HUDEP-2 (cell line): Measurements from ENCODE around the gene LAMA3.

Source experiments
- DNase-seq, 76 experiments: peaks; one replicate each; lab custom pipeline; 2025; ENCODE audit not compliant: unreplicated experiment in 76 of 76; lab: John Stamatoyannopoulos, UW

LAMA3 gene

DNA sequence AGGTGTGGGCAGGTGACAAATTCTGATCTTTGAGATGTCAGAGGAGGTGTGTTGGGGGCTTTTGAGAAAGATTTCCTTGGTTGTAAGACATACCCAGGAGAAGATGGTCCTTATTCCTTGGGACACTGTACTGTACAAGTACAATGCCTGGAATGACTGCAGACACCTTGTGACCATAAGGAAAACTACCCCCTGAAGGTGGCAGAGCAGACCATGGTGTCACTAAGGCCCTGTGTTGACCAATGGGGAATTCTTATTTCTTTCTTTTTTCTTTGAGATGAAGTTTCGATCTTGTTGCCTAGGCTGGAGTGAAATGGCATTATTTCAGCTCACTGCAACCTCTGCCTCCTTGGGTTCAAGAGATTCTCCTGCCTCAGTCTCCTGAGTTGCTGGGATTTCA is 22.1 kb upstream of the LAMA3 start:
- no peak for DNase-seq

DNA sequence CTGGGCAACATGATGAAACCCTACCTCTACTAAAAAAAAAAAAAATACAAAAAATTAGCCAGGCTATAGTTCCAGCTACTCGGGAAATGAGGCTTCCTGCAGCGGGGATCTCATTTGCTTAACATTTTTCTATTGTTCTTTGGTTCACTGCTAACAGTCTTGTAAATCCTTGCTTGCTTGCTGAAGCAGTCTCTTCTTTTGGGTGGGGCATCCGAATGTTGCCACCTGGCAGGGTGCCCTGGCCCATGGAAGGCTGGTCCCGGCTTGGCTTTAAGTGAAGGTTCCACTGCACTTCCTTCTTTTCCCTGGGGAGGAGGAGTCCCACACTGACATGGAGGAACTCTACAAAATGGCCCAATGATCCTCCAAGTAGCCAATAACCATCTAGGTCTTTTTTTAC is 20.5 kb upstream of the LAMA3 start:
- peak in 3 of 76 experiments; percentile 7 to 11 (median 9) for DNase-seq

DNA sequence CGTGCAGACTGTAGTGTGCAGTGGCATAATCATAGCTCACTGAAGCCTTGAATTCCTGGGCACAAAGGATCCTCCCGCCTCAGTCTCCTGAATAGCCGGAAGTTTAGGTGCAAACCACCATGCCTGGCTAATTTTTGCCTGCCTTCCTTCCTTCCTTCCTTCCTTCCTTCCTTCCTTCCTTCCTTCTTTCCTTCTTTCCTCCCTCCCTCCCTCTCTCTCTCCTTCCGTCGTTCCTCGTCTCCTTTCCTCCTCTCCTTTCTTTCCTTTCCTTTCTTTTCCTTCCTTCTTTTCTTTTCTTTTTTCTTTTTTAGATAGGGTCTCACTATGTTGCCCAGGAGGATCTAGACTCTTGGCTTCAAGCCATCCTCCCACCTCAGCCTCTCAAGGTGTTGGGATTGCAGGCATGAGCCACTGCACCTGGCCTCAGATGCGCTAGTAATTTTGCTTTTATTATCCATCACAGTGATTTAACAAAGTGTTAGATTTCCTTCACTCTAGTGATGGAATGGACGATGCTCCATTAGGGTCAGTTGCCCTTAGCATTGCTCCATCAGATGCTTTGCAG is 20.0 kb upstream of the LAMA3 start:
- DNase-seq, result no peak

DNA sequence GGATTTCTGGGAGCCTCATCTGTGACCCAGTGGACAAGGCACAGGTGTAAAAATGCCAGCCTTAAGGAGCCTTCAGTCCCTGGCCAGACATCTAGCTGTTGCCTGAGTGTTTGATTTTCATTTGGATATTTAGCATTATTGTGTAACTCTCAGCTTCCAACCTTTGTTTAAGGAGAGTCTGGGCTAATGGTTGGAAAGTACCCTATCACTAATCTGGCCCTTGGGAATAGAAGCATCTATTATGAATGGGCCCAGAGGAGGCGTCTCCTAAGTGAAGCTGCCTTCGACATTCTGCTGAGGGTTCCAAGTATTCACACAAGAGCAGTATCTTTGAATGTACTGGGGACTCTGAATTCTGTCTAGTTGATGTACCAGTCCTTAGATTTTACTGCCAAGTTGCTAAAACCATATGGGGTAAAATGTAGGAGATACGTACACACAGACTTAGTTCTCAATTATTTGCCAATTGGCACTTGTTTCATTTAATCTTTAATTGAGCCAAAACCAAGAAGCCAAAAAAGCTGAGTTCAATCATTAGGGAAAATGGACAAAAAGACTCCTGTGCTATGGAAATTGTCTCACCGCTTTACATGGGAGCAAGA is 19.3 kb upstream of the LAMA3 start:
- no peak for DNase-seq

DNA sequence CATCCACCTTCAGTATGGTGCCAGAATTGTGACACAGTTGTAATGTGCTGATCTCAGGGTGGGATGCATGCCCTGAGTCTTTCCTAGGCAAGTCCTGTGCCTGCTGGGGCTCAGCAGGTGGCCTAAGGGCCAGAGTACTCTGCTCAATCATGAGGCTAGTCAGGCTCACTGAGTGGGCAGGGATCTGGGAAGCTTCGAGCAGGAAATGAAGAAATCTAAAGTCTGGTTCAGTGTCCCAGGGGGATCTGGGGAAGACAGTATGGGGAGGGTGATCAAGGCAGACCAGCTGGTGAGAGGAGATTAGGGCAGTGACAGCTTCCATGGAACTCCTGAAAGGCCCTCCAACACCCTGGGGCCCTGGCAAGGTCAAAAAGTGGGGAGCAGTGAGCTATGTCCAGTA is 17.7 kb upstream of the LAMA3 start:
- DNase-seq, result no peak

DNA sequence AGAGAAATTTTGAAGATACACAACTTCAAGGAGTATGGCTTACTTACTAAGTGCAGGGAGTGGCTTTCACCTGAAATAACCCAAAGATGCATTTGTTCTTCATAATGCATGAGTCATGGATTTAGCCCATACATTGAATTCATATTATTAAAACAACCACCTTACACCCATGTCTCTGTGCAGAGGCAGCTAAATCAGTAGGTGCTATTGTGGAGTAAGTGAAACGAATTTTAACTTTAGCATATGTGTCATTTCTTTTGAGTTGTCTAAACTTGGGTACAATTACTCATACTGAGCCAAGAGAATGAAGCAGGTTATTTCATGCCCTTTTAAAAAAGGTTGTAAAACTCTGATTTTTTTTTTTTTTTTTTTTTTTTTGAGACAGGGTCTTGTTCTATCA is 15.5 kb upstream of the LAMA3 start:
- no peak for DNase-seq

DNA sequence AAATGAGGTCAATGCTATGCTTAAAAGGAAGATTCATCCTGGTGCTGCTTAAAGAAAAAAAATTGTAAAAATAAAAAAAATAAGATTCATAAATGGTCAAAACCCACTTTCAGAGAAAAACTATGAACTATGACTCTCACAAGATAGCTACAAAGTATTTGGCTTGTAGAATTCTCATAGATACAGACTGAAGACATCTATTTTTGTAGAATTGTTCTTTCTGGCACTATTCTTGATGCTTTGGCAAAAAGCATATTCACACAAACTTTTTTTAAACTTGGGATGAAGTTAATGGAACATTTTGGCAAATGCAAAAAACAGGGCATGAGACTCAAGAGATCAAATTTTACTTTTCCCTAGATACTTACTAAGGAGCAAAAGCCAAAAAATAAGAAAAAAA is 14.0 kb upstream of the LAMA3 start:
- DNase-seq, result no peak

DNA sequence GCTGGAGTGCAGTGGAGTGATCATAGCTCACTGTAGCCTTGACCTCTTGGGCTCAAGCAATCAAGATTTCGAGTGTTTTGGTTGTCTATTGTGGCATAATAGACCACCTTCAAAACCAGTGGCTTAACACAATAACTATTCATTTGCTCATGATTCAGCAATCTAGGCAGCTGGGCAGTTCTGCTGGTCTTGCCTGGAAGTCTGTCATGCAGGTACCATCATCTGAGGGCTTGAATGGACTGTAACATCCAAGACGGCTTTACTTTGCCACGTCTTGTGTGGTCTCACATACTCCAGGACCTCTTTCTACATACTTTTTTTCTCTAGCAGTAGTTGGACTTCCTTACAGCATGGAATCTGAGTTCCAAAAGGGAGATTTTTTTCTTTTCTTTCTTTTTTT is 13.4 kb upstream of the LAMA3 start:
- no peak for DNase-seq

DNA sequence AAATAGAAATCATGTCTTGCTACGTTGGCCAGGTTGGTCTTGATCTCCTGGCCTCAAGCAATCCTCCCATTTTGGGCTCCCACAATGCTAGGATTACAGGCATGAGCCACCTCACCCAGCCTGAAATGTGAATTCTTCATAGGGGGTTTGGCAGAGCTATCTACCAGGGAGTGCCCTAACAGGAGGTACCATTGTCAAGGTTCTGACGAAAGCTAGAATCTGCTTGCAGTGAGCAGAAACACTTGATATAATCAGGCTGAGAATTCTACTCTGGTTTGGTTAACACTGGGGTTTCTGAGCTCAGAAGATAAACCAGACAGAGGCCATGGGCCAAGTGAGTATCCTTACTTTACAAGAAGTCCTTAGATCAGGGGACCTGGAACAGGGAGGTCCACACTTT is 7.2 kb upstream of the LAMA3 start:
- DNase-seq, result no peak

DNA sequence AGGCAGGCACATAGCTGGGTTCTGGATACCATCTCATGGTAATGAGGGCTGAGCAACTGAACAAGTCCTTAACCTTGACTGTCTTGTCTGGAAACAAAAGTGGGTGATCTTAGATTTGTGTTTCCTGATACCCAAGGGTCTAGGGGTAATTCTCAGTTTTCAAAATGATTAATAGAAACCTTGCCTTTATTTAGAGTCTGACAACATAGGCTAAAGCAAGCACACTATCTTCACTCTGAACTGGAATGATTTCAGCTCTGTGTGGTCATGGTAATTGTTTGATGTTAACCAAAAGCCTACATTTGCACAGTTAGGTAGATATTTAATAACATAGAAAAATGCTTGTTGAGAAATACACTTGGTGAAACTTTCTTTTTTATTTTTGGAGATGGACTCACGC is 6.8 kb upstream of the LAMA3 start:
- DNase-seq, result no peak

DNA sequence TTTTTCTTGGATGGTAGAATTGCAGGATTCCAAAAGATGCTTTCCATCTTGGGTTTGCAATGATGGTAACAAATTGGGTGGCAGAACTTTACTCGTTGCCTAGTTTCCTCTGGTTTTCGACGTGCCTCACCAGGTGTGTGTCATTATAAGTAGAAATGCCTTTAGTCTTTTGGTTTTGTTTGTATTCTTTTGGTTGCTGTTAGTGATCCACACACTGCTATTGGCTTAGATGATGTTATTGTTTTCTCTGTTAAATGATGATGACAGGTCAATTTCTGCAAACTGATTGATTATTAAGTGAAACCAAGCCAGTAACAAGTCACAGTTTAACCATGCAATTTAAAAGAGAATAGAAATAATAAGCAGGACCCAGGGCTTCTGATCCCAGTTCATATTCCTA is 6.1 kb upstream of the LAMA3 start:
- no peak for DNase-seq

DNA sequence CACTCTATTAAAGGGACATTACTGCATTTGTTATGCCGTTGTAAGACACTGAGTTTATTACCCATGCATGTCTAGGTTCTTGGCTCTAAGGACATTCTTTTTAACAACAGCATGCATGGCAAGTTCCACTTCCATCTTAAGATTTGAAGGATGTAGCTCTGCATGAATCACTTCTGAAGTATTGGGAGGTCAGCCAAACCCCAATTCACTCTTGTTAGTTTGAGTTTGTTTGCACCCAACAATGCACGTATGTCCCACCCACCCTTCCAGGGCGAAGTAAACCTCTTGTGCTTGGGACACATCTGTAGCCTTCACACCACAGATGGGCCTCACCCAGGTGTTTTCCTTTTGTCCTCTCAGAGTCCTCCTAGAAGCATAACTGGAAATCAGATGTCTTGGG is 5.6 kb upstream of the LAMA3 start:
- no peak for DNase-seq

DNA sequence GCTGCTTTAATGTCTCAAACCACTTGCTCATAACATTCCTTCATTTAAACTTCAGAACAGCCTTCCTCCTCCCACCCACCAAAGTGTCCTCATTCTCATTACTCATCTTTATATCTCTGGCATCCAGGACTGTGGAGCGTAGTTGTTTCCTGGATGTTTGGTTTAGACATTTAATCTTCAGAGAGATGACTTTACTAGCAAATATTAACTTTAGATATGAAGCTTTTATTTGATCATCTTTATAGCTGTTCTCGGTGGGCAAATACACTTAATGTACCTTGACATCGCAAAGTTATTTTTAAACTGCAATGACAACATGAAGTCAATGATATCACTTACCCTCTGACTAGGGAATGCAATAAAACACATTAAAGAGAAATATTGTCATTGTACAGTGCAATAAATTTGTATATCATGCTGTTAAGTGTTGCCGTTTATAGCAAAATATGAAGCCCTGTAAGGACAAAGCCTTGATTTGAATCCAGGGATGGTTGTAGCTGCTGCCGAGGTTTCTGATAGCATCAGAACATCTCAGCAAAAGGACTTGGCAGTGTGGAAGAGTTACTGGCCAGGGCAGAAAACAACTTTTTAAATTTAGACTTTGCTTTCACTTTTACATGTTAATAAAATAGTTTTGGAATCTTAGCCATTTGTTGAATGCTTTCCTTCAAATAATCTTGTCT is 4.6 kb upstream of the LAMA3 start:
- no peak for DNase-seq

DNA sequence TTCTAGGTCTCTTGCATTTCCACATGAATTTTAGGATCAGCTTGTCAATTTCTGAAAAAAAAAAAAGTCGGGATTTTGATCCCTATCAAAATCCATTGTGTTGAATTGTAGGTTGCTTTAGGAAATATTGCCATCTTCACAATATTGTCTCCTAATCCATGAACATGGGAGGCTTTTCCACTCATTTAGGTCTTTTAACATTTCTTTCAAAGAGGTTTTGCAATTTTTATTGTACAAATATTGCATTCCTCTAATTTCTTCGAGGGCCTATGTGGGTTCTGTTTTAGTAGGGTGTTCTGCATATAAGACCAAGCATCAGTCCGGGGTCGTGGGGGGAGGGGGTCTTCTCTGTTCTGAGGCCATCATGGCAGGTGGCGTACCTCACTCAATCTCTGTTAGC is 725 bp upstream of the LAMA3 start:
- DNase-seq, result no peak

DNA sequence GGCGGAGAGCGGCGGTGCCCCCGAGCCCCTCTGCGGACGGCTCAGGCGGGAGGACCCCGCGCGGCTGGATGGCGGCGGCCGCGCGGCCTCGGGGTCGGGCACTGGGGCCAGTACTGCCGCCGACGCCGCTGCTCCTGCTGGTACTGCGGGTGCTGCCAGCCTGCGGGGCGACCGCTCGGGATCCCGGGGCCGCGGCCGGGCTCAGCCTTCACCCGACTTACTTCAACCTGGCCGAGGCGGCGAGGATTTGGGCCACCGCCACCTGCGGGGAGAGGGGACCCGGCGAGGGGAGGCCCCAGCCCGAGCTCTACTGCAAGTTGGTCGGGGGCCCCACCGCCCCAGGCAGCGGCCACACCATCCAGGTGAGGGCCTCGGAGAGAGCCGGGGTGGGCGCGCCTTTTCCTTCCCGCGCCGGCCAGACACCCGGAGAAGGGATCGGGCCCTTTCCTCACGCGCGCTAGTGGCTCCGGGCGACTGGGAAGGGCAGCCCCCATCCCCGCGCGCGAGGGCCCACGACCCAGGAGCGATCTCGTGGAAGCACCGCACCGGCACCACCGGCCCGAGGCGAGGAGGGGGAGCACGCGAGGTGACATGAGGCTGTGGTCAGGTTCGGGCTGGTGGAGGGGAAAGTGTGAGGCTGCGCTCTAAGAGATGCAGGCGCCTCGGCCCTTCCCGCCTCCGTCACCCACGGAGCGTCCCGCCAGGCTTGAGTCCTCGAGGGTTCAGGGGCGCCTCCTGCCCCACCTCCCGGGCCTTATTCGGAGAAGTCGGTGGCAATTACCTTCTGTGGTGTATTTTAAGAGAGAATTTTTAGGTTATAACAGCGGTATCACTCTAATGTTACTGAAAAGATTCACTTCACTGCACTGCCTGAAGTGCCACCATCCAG is 607 bp downstream of the LAMA3 start:
- no peak for DNase-seq

DNA sequence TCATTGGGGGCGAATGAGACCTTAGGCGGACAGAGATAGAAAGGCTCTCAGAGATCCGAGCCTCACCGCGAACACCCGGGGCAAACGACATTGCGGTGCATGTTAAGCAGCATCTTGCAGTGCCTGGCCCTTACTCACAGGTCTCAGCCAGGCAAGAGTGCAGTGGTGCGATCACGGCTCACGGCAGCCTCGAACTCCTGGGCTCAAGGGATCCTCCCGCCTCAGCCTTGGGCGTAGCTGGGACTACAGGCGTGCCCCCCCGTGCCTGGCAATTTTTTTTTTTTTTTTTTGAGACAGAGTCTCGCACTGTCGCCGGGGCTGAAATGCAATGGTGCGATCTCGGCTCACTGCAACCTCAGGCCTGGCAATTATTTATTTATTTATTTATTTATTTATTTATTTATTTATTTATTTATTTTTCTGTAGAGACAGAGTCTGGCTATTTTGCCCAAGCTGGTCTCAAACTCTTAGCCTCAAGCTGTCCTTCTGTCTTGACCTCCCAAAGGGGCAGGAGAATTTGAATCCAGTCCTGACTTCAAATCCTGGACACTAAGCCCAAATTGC is 1.3 kb downstream of the LAMA3 start:
- no peak for DNase-seq

DNA sequence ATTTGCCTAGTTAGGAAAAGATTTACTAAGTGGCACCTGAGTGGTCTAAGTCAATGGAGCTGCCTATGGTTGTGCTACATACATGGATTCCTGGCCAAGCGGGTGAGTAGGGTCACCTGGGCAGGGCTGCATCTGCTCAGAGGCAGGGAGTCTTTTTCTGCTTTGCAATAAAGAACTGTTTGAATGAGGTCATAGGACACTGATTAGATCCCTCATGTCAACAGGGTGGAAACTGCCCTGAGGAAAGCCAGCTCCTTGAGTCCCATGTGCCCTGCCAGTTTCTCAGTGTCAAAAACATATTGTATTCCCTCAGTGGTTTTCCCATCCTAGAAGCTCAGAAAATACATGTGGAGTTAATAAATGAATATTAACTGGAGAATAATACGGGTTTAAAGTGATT is 4.6 kb downstream of the LAMA3 start:
- no peak for DNase-seq

DNA sequence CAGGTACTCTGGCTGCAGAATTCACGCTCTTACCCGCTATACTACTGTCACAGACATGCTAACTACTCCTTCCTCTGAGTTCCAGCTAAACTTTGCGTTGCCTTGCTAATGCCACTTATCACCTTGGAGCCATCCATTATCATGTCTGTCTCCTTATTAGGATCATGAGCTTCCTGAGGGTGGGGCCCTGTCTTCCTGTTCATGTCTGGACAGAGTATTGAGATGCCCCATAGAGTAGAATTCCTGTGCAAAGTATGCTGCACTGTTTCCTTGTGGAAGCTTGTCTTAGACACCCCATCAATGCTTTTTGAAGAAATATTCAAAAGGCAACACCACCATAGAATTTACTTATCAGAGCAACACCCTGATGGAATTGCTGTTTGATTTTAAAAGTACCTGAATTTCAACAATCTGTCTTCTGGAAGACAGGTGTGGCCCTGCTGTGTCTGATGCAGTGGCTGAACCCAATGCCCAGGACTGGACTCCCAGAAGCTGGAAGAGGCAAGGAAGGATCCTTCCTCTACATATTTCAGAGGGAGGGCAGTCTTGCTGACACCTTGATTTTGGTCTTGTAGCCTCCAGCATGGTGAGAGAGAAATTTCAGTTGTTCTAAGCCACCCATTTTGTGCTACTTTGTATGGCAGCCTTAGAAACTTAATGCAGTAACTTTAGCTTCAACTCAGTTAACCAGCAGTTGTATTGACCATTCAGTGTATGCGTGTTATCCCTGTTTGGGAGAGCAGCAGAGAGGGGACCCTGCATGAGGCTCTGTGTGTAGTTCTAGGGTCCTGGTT is 5.6 kb downstream of the LAMA3 start:
- no peak for DNase-seq

DNA sequence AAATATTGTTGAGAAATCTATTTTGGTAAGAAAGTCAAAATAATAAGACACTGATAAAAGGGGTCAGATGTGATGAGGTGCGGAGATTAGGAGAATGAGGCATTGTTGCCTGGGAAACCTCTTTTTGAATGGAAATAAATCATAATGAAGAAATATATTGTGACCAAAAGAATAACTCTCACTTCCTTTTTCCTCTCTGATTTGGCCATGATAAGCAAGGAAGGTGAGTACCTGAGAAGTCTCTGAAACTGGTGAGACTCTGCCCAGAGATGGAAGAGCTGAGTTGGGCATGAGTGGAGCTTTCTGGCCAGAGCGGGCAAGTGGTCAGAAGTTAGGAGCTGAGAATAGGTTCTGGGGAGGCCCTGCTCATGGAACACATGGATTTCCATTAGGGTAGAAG is 11.8 kb downstream of the LAMA3 start:
- DNase-seq, result no peak

DNA sequence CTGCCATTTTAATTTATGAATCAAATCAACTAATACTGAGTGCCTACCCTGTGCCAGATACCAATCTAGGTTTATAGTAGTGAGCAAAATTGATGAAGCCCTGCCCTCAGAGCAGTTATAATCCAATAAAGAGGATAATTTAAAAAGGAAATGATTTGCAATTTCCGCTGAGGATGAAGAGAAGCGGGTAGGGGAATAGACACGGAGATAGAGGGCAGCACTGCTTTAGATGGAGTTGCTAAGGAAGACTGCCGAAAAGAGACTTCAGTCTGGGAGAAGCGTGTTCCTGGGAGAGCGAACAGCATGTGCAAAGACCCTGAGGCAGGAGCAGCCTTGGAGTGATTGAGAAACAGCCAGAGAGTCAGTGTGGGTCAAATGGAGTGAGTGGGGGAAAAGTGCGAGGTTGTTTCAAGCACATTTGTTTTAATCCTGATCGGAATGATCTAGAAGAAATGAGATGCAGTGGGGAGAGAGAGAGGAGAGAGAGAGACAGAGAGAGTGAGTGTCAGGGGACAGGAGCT is 12.4 kb downstream of the LAMA3 start:
- no peak for DNase-seq
